Measurements from ENCODE around the gene SMYD2.

DNA sequence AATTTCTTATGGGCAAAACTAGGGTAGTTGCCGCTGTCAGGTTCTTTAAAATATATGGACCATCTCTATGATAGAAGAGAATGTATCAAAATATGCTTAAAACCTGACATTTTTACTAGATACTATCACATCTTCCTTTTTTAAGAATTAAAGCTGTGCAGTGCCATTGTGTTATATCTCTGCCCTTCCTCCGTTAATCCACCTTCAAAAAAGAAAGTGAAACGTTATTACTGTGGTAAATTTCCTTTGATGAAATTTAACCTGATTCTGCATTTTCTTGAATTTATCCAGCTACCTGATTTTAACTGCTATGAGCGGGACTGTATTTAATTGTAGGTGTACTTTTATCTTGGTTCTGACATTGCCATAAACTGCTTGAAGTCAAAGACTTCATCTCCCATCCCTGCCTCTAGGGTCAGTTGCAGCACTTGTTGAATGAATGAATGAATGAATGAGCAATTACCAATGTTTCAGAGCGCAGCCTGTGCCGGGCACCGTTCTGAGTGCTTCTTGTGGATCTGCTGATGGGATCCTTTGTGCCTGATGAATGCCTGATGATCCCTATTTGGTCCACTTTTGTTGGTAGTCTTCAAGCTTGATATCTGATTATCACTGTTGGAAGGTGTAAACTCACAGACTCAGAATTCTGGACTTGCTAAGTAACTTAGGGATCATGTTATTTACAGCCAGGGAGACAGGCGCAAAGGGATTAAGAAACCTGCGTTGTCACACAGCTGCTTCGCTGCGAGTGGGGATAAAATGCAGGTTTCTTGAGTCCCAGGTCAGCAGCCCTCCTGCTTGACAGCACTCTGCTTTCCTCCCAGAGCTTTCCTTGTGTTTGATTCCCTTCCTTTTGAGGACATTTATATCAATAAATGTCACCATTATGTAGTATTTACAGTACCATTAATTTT lies 30.1 kb downstream of the SMYD2 start:
- TF ChIP-seq, protein P1, sequence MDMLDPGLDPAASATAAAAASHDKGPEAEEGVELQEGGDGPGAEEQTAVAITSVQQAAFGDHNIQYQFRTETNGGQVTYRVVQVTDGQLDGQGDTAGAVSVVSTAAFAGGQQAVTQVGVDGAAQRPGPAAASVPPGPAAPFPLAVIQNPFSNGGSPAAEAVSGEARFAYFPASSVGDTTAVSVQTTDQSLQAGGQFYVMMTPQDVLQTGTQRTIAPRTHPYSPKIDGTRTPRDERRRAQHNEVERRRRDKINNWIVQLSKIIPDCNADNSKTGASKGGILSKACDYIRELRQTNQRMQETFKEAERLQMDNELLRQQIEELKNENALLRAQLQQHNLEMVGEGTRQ (CRISPR knock-in tag; IDR thresholded peaks at IDR 0.05): no peak
- TF ChIP-seq, protein P2, sequence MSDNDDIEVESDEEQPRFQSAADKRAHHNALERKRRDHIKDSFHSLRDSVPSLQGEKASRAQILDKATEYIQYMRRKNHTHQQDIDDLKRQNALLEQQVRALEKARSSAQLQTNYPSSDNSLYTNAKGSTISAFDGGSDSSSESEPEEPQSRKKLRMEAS (CRISPR knock-in tag; IDR thresholded peaks at IDR 0.05): no peak
- TF ChIP-seq ZNF263 (CRISPR knock-in tag; IDR thresholded peaks at IDR 0.05; ENCODE audit: low read depth) (no peak), ESRRA (CRISPR knock-in tag; IDR thresholded peaks at IDR 0.05; ENCODE audit: borderline replicate concordance) (no peak), CTCF (IDR thresholded peaks at IDR 0.05) (no peak), ELF4 (CRISPR knock-in tag; IDR thresholded peaks at IDR 0.05; ENCODE audit: low read depth) (no peak), PRDM15 (CRISPR knock-in tag; IDR thresholded peaks at IDR 0.05) (no peak), SP1 (CRISPR knock-in tag; conservative IDR thresholded peaks at IDR 0.05) (no peak), ZNF423 (CRISPR knock-in tag; IDR thresholded peaks at IDR 0.05) (no peak), AFF4 (CRISPR knock-in tag; IDR thresholded peaks at IDR 0.05; ENCODE audit: borderline replicate concordance) (no peak), ATF1 (CRISPR knock-in tag; IDR thresholded peaks at IDR 0.05) (no peak), ATF3 (CRISPR knock-in tag; conservative IDR thresholded peaks at IDR 0.05) (no peak)
- TF ChIP-seq, protein P3, sequence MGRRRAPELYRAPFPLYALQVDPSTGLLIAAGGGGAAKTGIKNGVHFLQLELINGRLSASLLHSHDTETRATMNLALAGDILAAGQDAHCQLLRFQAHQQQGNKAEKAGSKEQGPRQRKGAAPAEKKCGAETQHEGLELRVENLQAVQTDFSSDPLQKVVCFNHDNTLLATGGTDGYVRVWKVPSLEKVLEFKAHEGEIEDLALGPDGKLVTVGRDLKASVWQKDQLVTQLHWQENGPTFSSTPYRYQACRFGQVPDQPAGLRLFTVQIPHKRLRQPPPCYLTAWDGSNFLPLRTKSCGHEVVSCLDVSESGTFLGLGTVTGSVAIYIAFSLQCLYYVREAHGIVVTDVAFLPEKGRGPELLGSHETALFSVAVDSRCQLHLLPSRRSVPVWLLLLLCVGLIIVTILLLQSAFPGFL (CRISPR knock-in tag; IDR thresholded peaks at IDR 0.05; ENCODE audit: borderline replicate concordance): no peak
- TF ChIP-seq, protein P4, sequence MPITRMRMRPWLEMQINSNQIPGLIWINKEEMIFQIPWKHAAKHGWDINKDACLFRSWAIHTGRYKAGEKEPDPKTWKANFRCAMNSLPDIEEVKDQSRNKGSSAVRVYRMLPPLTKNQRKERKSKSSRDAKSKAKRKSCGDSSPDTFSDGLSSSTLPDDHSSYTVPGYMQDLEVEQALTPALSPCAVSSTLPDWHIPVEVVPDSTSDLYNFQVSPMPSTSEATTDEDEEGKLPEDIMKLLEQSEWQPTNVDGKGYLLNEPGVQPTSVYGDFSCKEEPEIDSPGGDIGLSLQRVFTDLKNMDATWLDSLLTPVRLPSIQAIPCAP (CRISPR knock-in tag; IDR thresholded peaks at IDR 0.05): no peak
